OCI-LY1 (cell line): ENCODE results near the gene HEYL.

Experiments
- CTCF ChIP-seq: fragments of 200-600 bp; sonication (generic), shearing (Covaris generic); IDR thresholded peaks from 2 replicates; pipeline ENCODE4 v1.5.1; 2017; ENCODE audit warnings: mild to moderate bottlenecking, antibody characterized with exemption, low read length, moderate library complexity, mixed read lengths
- EZH2 ChIP-seq: fragments of 200-600 bp; sonication (generic), shearing (Covaris generic); IDR thresholded peaks from 2 replicates; pipeline ENCODE4 v1.8.0; 2017; ENCODE audit warnings: borderline replicate concordance, mixed run types, mild to moderate bottlenecking, antibody characterized with exemption, low read length, moderate library complexity, mixed read lengths

GRCh38 chr1:39637361-39637760 is 2.1 kb downstream of the HEYL start:
- TF ChIP-seq CTCF (no peak), EZH2 (no peak)
